SK-N-SH treated with all-trans-retinoic acid at 6 μM for 48 hours (cell line): ENCODE measurements around the gene SOCS3.

ENCODE experiments used
- ISL1 ChIP-seq: fragments of 250-450 bp; sonication (Bioruptor Pico); IDR thresholded peaks from 2 replicates; pipeline ENCODE4 v2.1.2; 2022; ENCODE audit warnings: mild to moderate bottlenecking, moderate library complexity
- RARB ChIP-seq: fragments of 250-450 bp; sonication (Bioruptor Pico); IDR thresholded peaks from 2 replicates; pipeline ENCODE4 v1.8.0; 2021; ENCODE audit warnings: mild to moderate bottlenecking, moderate library complexity
- SNAI2 ChIP-seq: fragments of 250-450 bp; sonication (Bioruptor Pico); IDR thresholded peaks from 2 replicates; pipeline ENCODE4 v1.5.0; 2020; ENCODE audit warnings: mild to moderate bottlenecking, moderate library complexity
- ZFP3 ChIP-seq: fragments of 250-450 bp; sonication (Bioruptor Pico); IDR thresholded peaks from 2 replicates; pipeline ENCODE4 v1.5.0; 2020; ENCODE audit warnings: mild to moderate bottlenecking, moderate library complexity
- ZNF565 ChIP-seq: fragments of 450-650 bp; formaldehyde crosslinking; conservative IDR thresholded peaks from 2 replicates; pipeline ENCODE4 v1.5.0; 2020; ENCODE audit warnings: low read depth, mild to moderate bottlenecking, moderate library complexity
- ZNF8 ChIP-seq: fragments of 450-650 bp; formaldehyde crosslinking; IDR thresholded peaks from 2 replicates; pipeline ENCODE4 v1.5.0; 2020; ENCODE audit warnings: mild to moderate bottlenecking, moderate library complexity
- TF ChIP-seq, protein P1 (sequence below): fragments of 250-450 bp; sonication (Bioruptor Pico); IDR thresholded peaks from 2 replicates; pipeline ENCODE4 v1.5.0; 2020; ENCODE audit warnings: mild to moderate bottlenecking, moderate library complexity
- TF ChIP-seq, protein P2 (sequence below): fragments of 250-450 bp; sonication (Bioruptor Pico); IDR thresholded peaks from 2 replicates; pipeline ENCODE4 v1.8.0; 2020; ENCODE audit warnings: mild to moderate bottlenecking, moderate library complexity, borderline replicate concordance

DNA sequence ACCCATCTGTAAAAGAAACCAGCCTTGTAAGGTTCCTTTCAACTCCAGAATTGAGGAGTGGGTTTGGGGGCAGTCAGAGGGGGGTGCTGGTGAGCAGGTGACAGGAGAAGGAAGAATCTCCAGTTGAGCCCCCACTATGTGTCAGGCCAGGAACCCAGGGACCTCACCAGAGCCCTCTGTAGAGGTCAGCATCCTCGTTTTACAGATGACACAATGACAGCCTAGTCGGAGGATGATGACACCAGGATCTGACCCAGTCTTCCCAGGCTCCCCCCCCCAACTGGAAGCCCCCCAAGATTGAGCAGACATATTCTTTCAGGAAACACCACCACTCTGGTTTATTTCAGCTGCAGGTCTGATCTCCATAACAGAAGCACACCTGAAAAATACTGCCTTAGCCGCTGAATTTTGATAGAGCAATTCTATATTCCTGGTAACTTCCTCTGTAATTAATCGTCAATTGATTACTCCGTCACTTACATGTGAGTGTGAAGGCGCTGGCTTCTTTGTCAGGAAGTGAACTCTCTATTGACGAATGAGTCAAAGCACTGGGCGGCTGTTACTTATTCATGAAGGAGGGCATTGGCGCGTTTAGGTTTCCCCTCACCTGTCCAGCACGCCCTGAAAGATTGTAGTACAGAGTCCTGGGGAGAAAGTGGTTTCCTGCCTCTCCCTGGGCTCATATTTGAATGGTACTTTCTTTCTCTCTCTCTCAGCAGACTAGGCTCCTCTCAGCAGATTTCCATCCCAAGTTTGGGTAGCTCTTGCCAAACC is 21.2 kb downstream of the SOCS3 start:
- no peak for TF ChIP-seq RARB
- TF ChIP-seq ISL1 (CRISPR knock-in tag) = no peak
- TF ChIP-seq ZFP3 (CRISPR knock-in tag) = no peak
- TF ChIP-seq, protein P1, sequence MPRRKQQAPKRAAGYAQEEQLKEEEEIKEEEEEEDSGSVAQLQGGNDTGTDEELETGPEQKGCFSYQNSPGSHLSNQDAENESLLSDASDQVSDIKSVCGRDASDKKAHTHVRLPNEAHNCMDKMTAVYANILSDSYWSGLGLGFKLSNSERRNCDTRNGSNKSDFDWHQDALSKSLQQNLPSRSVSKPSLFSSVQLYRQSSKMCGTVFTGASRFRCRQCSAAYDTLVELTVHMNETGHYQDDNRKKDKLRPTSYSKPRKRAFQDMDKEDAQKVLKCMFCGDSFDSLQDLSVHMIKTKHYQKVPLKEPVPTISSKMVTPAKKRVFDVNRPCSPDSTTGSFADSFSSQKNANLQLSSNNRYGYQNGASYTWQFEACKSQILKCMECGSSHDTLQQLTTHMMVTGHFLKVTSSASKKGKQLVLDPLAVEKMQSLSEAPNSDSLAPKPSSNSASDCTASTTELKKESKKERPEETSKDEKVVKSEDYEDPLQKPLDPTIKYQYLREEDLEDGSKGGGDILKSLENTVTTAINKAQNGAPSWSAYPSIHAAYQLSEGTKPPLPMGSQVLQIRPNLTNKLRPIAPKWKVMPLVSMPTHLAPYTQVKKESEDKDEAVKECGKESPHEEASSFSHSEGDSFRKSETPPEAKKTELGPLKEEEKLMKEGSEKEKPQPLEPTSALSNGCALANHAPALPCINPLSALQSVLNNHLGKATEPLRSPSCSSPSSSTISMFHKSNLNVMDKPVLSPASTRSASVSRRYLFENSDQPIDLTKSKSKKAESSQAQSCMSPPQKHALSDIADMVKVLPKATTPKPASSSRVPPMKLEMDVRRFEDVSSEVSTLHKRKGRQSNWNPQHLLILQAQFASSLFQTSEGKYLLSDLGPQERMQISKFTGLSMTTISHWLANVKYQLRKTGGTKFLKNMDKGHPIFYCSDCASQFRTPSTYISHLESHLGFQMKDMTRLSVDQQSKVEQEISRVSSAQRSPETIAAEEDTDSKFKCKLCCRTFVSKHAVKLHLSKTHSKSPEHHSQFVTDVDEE (CRISPR knock-in tag) = no peak
- TF ChIP-seq, protein P2, sequence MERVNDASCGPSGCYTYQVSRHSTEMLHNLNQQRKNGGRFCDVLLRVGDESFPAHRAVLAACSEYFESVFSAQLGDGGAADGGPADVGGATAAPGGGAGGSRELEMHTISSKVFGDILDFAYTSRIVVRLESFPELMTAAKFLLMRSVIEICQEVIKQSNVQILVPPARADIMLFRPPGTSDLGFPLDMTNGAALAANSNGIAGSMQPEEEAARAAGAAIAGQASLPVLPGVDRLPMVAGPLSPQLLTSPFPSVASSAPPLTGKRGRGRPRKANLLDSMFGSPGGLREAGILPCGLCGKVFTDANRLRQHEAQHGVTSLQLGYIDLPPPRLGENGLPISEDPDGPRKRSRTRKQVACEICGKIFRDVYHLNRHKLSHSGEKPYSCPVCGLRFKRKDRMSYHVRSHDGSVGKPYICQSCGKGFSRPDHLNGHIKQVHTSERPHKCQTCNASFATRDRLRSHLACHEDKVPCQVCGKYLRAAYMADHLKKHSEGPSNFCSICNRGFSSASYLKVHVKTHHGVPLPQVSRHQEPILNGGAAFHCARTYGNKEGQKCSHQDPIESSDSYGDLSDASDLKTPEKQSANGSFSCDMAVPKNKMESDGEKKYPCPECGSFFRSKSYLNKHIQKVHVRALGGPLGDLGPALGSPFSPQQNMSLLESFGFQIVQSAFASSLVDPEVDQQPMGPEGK = no peak
- no peak for TF ChIP-seq ZNF565 (CRISPR knock-in tag)
- TF ChIP-seq SNAI2 (CRISPR knock-in tag) = no peak
- no peak for TF ChIP-seq ZNF8 (CRISPR knock-in tag)
